Psoas muscle (tissue), 8 donors: ENCODE measurements around the gene PLGLB2. TPM values are rescaled to one million over a fixed set of nuclear protein-coding genes. Genes with fewer than 3 reads are reported as not detected.
A peak's percentile ranks its signal among the peaks of the same experiment; 100 is the strongest.
"Not testable (repeated sequence)": the region's sequence is repeated elsewhere in the genome, so short reads cannot be mapped to it uniquely, and the experiment has no call there.

Experiments
- ATAC-seq, 4 donors: fragments of 200-7000 bp; cut with Tn5 transposase; one replicate each; pipeline ENCODE4 v1.9.1; 2020; ENCODE audit warnings: moderate library complexity in 3 of 4, mild to moderate bottlenecking in 2 of 4
- DNase-seq, 2 donors: peaks; one replicate each; pipeline ENCODE4 v3.0.0-alpha.2; 2020
- H3K27ac ChIP-seq: fragments of 200-600 bp; one replicate; pipeline ENCODE4 v1.8.0; 2022
- H3K27me3 ChIP-seq, 3 donors: fragments of 200-600 bp in 1 of 3; one replicate each; pipeline versions ENCODE4 v1.6.1 to v1.8.0; 2013 to 2022; ENCODE audit warnings: low read length in 2 of 3, mild to moderate bottlenecking in 2 of 3, moderate library complexity in 1 of 3; ENCODE audit not compliant: insufficient read depth in 3 of 3
- H3K36me3 ChIP-seq, 2 donors: fragments of 200-600 bp in 1 of 2; one replicate each; pipeline versions ENCODE4 v1.6.1 to v1.8.0; 2013 to 2022; ENCODE audit warnings: low read depth in 1 of 2, mild to moderate bottlenecking in 1 of 2, moderate library complexity in 1 of 2; ENCODE audit not compliant: insufficient read depth in 1 of 2
- H3K4me1 ChIP-seq: fragments of 200-600 bp; one replicate; pipeline ENCODE4 v1.8.0; 2022
- H3K4me3 ChIP-seq: fragments of 200-600 bp; one replicate; pipeline ENCODE4 v1.8.0; 2022; ENCODE audit warnings: mild to moderate bottlenecking
- H3K9me3 ChIP-seq: fragments of 200-600 bp; one replicate; pipeline ENCODE4 v1.8.0; 2022
- WGBS, 3 donors: extraction: QIAGEN DNeasy Blood & Tissue Kit; methylation state at CpG; one replicate each; pipeline versions ENCODE4 v1.1.6 to v1.1.7; 2013; 5-methylcytosine and 5-hydroxymethylcytosine counted together
- intact Hi-C, 2 donors: fragments of 100-400 bp; cut with DNase I; formaldehyde crosslinking; loops; one replicate each; pipeline versions ENCODE4 v1.11.0 to v1.14.2; 2022
- long read RNA-seq, 2 donors: library from polyadenylated mRNA; unstranded; transcript quantifications; one replicate each; pipeline ENCODE4 v2.0.0, GENCODE V29; 2021
- polyA plus RNA-seq, 3 donors: library from polyadenylated mRNA; stranded (reverse); fragments of 200-250 nt; gene quantifications; one replicate each; pipeline ENCODE4 v1.2.3, GENCODE V29; 2013
- total RNA-seq, 4 donors: library from RNA; stranded (reverse); fragmentation: NEBNext Ultra II Directional in 2 of 4; extraction: Animal tissue kit (Norgen Biotek cat#: 25700) in 2 of 4; gene quantifications; one replicate each; pipeline versions ENCODE4 v1.2.1 to v1.2.4, GENCODE V29; 2021 to 2023
- donor health status: healthy with polysubstance abuse.
- donor health status: DM: no; HTN: no; CAD: no; lungs with moderate emphysema.
- donor health status: Bipolar disorder and iron deficiency.
- donor health status: healthy.
- donor health status: DM: yes; HTN: yes; CAD: no.
- donor health status: DM: no; HTN: no; CAD: no.
- donor health status: DM: no; HTN: no; CAD: no.
- donor health status: DM: yes; HTN: yes; CAD: no.

PLGLB2 gene
- total RNA-seq (1 to 10 TPM in 1 of 4 donors, under 1 TPM in 2, not detected in 1; 0.44 to 1.2 (median 0.67) TPM), polyA plus RNA-seq (1 to 10 TPM in 1 of 3 donors, under 1 TPM in 1, not detected in 1; 0.12 to 1.3 TPM)
- long read RNA-seq, donor 1, result 0 reads
- long read RNA-seq, donor 2, result 0 reads

DNA sequence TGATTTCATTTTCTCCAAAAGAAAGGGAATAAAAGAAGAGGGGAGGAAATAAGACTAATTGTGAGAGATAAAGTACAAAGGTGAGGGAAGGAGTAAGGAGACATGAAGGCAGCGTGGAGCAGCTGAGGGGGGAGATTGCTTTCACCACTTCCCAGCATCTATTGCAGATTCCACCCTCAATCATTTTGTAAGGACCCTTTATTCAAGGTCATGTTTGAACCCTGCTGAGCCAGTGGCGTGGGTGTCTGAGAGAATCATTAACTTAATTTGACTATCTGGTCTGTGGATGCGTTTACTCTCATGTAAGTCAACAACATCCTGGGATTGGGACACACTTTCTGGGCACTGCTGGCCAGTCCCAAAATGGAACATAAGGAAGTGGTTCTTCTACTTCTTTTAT is at the start of gene PLGLB2:
PLGLB2 (plus strand) TSS at position 297 of the 400 bp plus-strand sequence; CDS start at position 364, 67 bp downstream.
- H3K4me1 ChIP-seq, H3K27ac ChIP-seq, H3K9me3 ChIP-seq, ATAC-seq, H3K36me3 ChIP-seq, H3K27me3 ChIP-seq, H3K4me3 ChIP-seq, DNase-seq, intact Hi-C loops: not testable (repeated sequence)
- WGBS, 3 donors, result 100% methylated on average over 1 of the region's 3 CpGs

- DNase-seq, H3K4me1 ChIP-seq, H3K9me3 ChIP-seq, H3K36me3 ChIP-seq, H3K27ac ChIP-seq, H3K4me3 ChIP-seq, H3K27me3 ChIP-seq, intact Hi-C loops, ATAC-seq: not testable (repeated sequence)
- 55 to 64% methylated on average over 2 of the region's 4 CpGs; no CpG with 5 or more reads in 1 of the 3 donors for WGBS, 3 donors
Observed at GRCh38 chr2:87704572-87705323, 43.1 kb upstream of the PLGLB2 start.

DNA sequence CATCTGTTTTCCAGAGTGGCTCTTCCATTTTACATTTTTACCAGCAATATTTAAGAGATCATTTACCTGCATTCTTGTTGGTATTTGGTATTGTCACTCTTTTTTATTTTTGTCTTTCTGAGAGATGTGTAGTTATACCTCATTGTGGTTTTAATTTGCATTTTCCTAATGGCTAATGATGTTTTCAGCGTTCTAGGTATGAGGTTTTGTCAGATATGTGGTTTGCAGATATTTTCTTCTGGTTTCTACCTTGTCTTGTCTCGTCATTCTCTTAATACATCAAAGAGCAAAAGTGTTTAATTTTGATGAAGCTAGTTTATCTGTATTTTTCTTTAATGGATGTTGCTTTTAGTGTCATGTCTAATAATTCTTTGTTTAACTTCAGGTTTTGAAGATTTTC is 39.5 kb upstream of the PLGLB2 start:
- H3K27ac ChIP-seq, H3K9me3 ChIP-seq, H3K4me1 ChIP-seq, H3K4me3 ChIP-seq, H3K27me3 ChIP-seq, H3K36me3 ChIP-seq, DNase-seq, intact Hi-C loops, ATAC-seq: not testable (repeated sequence)
- 85 to 96% (median 88%) methylated on average over 2 of the region's 2 CpGs for WGBS, 3 donors

DNA sequence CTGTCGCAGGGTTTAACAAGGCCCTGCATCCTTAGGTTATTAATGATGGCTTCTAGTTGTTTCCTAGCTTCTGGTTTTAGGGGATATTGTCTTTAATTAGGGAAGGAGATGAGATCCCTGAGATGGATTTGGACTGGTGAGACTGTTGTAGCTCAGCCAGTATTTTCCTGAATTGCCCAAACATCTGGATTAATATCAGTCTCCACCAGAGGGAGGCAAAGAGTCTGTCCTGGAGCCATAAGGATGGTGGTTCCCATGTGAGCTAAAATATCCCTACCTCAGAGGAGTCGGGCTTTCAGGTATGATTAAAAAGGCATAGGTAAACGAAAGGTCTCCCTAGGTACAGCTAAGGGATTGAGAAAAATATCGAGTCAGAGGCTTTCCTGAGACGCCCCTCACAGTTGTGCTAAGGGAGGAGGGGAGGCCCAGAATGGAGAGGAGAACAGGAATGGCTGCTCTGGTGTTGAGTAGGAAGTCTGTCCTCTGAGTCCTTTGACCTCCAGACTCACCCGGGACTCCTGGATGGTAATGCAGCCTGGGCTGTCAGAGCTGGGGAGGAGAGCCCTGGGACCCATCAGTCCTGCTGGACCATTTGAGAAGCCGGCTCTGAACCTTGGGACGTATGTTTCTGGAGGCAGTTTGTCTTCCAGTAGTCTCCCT is 19.8 kb upstream of the PLGLB2 start:
- no CpG with 5 or more reads among the region's 8 CpGs for WGBS, 3 donors
- H3K36me3 ChIP-seq, H3K27me3 ChIP-seq, H3K4me1 ChIP-seq, H3K9me3 ChIP-seq, intact Hi-C loops, H3K27ac ChIP-seq, DNase-seq, H3K4me3 ChIP-seq: not testable (repeated sequence)
- ATAC-seq, result peak in 2 of 4 donors; percentile 66 to 81

DNA sequence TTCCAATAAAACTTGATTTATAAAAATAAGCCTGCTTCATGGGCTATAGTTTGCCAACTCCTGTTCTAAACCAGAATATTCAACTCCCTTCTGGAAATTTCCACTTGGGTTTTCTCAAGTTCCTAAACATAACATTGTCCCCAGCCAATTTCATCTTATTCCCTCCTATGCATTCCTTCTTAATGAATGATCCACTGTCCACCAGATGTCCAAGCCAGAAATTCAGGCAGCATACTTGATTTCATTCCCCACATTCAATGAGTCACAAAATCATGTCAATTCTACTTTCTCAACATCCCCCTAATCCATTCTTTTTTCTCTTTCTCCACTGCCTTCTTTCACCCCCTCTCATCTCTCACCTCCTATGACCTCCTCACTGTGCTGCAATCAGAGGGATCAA is 7.0 kb upstream of the PLGLB2 start:
- H3K4me3 ChIP-seq, H3K36me3 ChIP-seq, ATAC-seq, DNase-seq, H3K9me3 ChIP-seq, intact Hi-C loops, H3K27me3 ChIP-seq, H3K27ac ChIP-seq, H3K4me1 ChIP-seq: not testable (repeated sequence)

DNA sequence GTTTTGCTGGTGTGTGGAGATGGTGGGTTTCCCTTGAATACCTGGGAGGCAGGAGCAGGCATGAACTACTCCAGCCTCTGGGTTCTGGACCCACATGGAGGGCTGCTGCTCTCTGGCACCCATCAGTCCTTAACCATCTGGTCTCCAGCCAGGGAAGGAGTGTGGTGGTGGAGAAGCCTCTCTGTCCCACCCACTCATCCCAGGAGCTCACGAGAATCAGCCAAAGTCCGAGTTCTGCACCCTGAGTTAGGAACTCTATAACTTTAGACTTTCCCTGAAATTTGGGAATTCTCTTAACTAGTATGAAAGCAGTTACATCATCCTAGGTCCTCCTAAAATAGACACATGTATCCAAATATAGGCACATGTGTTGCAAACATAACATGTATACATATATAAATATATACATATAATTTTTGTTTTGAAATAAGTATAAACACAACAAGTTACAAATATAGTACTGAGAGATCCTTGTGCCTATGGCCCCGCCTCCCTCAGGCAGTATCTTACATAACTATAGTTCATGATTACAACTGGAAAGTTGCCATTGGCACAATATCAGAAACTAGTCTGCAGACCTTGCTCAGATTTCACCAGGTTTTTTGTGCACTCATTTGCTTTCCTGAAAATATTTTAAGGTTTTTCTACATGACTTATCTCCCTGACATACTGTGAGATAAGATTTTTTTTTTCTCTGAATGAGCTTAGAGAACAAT is 5.3 kb upstream of the PLGLB2 start:
- H3K36me3 ChIP-seq, H3K9me3 ChIP-seq, H3K27me3 ChIP-seq, H3K27ac ChIP-seq, intact Hi-C loops, H3K4me1 ChIP-seq, DNase-seq, H3K4me3 ChIP-seq: not testable (repeated sequence)
- no CpG with 5 or more reads among the region's 3 CpGs for WGBS, 3 donors
- peak in 2 of 4 donors; percentile 40 to 56 for ATAC-seq

GRCh38 chr2:87743638-87744037 is 4.2 kb upstream of the PLGLB2 start:
- DNase-seq, H3K9me3 ChIP-seq, H3K4me3 ChIP-seq, H3K4me1 ChIP-seq, H3K36me3 ChIP-seq, H3K27ac ChIP-seq, H3K27me3 ChIP-seq, ATAC-seq, intact Hi-C loops: not testable (repeated sequence)
- WGBS, 3 donors, result 73 to 100% (median 81%) methylated on average over 1 to 3 of the region's 5 CpGs

DNA sequence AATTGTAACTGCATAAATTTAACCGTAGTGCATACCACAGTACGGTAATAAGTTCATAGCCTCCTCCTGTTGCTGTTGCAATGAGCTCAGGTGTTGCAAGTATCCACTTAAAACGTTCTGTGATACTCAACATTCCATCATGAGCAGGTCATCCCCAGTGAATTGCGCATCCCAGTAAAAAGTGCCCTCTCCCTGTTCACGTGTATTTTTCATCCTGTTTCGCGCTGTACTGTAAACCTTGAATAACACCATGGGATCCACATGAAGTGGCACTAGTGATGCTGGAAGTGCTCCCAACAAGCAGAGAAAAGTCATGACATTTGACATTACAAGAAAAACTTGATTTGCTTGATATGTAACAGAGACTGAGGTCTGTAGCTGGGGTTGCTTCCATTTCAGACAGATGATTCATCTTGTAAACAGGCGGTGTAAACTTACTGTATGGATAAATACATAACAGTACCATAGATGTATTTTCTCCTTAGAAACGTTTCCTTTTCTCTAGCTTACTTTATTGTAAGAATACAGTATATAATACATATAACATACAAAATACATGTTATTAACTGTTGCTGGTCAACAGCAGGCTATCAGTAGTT is 2.4 kb upstream of the PLGLB2 start:
- DNase-seq, H3K9me3 ChIP-seq, H3K4me1 ChIP-seq, H3K27me3 ChIP-seq, ATAC-seq, H3K36me3 ChIP-seq, H3K27ac ChIP-seq, intact Hi-C loops, H3K4me3 ChIP-seq: not testable (repeated sequence)
- 87 to 93% (median 93%) methylated on average over 4 of the region's 9 CpGs for WGBS, 3 donors

DNA sequence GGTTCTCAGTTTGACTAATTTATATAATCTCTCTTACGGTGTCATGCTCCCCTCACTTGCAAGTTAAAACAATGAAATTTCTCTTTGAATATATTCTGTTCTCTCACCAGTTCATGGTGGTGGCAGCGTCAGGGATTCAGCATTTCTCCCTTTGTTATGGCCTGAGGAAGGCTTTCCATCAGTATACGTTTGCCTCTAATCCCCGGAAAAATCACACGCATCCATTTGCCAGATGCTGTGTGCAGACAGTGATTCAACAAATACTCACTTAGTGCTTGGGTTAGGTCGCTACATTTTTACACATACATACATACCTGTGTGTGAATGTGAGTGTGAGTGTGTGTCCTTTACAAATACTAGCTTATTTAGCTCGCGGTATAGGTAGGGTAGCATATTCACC is 637 bp downstream of the PLGLB2 start:
- H3K27me3 ChIP-seq, H3K4me1 ChIP-seq, H3K36me3 ChIP-seq, ATAC-seq, H3K27ac ChIP-seq, H3K9me3 ChIP-seq, H3K4me3 ChIP-seq, intact Hi-C loops, DNase-seq: not testable (repeated sequence)
- WGBS, 3 donors, result 84 to 91% (median 87%) methylated on average over 2 of the region's 8 CpGs

GRCh38 chr2:87750560-87750959 is 2.7 kb downstream of the PLGLB2 start:
- DNase-seq, H3K36me3 ChIP-seq, H3K27ac ChIP-seq, intact Hi-C loops, H3K4me1 ChIP-seq, H3K4me3 ChIP-seq, H3K27me3 ChIP-seq, H3K9me3 ChIP-seq, ATAC-seq: not testable (repeated sequence)
- 52 to 83% (median 65%) methylated on average over 4 to 7 of the region's 11 CpGs for WGBS, 3 donors

DNA sequence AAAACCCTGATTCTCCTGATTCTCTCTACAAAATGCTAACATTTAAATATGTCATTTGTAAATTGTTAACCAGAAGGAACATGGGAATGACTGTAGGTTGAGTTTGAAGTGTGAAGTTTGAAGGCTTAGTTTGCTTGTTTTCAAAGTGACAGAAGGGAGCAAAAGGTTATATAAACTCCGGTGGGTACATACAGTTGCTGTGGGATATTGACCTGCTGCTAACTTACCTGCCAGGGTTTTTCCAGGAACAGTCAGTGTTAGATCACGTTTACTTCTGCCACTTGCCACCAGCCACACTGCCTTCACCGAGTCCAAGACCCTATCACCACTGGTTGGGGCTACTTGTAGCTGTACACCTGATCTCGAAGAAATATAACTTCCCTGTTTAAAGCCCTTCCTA is 6.9 kb downstream of the PLGLB2 start:
- not testable (repeated sequence) for ATAC-seq
- WGBS, 3 donors, result 78 to 82% (median 80%) methylated on average over 1 to 3 of the region's 4 CpGs

More for the DNA sequence above, 6.9 kb downstream of the PLGLB2 start:
- DNase-seq, H3K27ac ChIP-seq, H3K9me3 ChIP-seq, H3K4me3 ChIP-seq, H3K36me3 ChIP-seq, H3K4me1 ChIP-seq, H3K27me3 ChIP-seq, intact Hi-C loops: not testable (repeated sequence)
